ENCODE results near the gene KBTBD12. TPM values are rescaled to one million over a fixed set of nuclear protein-coding genes. Genes with fewer than 3 reads are reported as not detected.

Gene KBTBD12
- total RNA-seq, 1 donor from 2014 or later, result 0.98 TPM

DNA sequence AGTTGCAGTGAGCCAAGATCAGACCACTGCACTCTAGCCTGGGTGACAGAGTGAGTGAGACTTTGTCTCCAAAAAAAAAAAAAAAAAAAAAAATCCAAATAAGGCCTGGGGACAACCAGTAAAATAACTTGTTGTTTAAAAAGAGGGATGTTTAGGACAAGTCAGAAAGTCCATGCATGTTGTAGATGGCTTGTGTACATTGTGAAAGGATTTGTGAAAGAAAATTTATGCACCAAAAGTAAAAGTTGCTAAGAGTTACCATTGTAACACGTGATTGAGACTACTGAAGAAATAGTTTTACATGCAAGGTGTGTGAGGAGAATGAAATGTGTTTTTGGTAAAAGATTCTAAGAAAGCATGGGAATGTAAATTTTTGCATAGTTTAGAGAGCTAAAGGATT, 101.5 kb downstream of the KBTBD12 start:
- TF ChIP-seq, protein P1, sequence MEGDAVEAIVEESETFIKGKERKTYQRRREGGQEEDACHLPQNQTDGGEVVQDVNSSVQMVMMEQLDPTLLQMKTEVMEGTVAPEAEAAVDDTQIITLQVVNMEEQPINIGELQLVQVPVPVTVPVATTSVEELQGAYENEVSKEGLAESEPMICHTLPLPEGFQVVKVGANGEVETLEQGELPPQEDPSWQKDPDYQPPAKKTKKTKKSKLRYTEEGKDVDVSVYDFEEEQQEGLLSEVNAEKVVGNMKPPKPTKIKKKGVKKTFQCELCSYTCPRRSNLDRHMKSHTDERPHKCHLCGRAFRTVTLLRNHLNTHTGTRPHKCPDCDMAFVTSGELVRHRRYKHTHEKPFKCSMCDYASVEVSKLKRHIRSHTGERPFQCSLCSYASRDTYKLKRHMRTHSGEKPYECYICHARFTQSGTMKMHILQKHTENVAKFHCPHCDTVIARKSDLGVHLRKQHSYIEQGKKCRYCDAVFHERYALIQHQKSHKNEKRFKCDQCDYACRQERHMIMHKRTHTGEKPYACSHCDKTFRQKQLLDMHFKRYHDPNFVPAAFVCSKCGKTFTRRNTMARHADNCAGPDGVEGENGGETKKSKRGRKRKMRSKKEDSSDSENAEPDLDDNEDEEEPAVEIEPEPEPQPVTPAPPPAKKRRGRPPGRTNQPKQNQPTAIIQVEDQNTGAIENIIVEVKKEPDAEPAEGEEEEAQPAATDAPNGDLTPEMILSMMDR (conservative IDR thresholded peaks at IDR 0.05; ENCODE audit: low read depth, low read length), result no peak
- no peak for DNase-seq (ENCODE audit: low read depth)
- no peak overlapping the region for H3K4me3 ChIP-seq (ENCODE audit: low read depth, low read length)

GRCh38 chr3:128021768-128022372, 106.8 kb downstream of the KBTBD12 start:
- TF ChIP-seq, protein P1 (conservative IDR thresholded peaks at IDR 0.05; ENCODE audit: low read depth, low read length), result no peak
- H3K4me3 ChIP-seq (ENCODE audit: low read depth, low read length), result no peak overlapping the region
- no peak for DNase-seq (ENCODE audit: low read depth)

DNA sequence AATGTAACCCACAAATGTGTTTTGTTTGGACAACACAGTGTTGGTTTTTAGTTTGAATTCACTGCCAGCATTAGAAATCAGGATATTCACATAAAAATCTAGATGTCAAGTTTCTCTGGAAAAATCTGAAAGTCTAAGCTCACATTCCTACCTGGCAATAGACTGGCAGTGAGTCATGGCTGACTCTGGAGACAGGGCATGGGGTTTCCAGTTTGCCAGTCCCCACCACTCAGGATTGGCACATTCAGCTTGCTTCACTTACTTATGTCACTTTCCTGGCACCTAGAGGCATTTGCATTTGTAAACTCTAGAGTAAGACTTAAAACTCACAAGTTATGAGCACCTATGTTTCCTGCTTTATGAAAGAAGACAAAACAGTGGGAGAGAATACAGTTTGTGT, 118.1 kb downstream of the KBTBD12 start:
- peak; percentile 55 for DNase-seq (ENCODE audit: low read depth)
- H3K4me3 ChIP-seq (ENCODE audit: low read depth, low read length), result no peak overlapping the region
- TF ChIP-seq, protein P1 (conservative IDR thresholded peaks at IDR 0.05; ENCODE audit: low read depth, low read length), result no peak

GRCh38 chr3:128036119-128036518, 121.1 kb downstream of the KBTBD12 start:
- DNase-seq (ENCODE audit: low read depth), result no peak
- TF ChIP-seq, protein P1 (conservative IDR thresholded peaks at IDR 0.05; ENCODE audit: low read depth, low read length), result no peak
- H3K4me3 ChIP-seq (ENCODE audit: low read depth, low read length), result no peak overlapping the region

Other genes with a start within 250 kb of the KBTBD12 start
- 8.0 and 14.9 TPM in 2 replicates for gene ABTB1, start 242.3 kb upstream of the KBTBD12 start, total RNA-seq
- 82.2 and 85.1 TPM in 2 replicates for gene MGLL, start 92.7 kb upstream of the KBTBD12 start, total RNA-seq
- 150 and 242 TPM in 2 replicates for gene SEC61A1, start 137.2 kb downstream of the KBTBD12 start, total RNA-seq
- 82.7 and 148 TPM in 2 replicates for gene RUVBL1, start 208.6 kb downstream of the KBTBD12 start, total RNA-seq
- gene EEFSEC, start 238.2 kb downstream of the KBTBD12 start, total RNA-seq, result 10.1 and 20.6 TPM in 2 replicates